ENCODE results near the gene TPP2.

Gene TPP2

GRCh38 chr13:102658660-102659059 is 61.9 kb downstream of the TPP2 start:
- no peak for DNase-seq

GRCh38 chr13:102659168-102659713 is 62.5 kb downstream of the TPP2 start:
- no peak for DNase-seq

GRCh38 chr13:102667023-102667422 is 70.2 kb downstream of the TPP2 start:
- DNase-seq: no peak

DNA sequence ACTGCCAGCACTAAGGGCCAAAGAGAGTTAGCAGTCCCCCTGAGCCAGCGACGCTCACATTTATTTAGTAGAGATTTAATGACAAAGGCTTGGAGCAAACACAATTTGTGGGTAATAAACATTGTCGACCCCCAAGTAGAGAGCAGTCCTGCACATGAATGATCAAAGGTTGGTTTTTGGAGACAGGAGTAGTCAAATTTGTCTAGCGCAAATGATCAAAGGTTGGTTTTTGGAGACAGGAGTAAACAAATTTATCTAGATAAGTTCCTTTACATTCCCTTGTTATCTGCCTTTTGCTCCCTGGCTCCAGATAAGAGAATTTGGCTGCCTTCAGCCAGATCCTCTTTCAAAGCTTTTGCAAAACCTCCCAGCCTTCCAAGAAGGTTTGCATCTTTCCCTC is 71.1 kb downstream of the TPP2 start:
- DNase-seq: no peak

DNA sequence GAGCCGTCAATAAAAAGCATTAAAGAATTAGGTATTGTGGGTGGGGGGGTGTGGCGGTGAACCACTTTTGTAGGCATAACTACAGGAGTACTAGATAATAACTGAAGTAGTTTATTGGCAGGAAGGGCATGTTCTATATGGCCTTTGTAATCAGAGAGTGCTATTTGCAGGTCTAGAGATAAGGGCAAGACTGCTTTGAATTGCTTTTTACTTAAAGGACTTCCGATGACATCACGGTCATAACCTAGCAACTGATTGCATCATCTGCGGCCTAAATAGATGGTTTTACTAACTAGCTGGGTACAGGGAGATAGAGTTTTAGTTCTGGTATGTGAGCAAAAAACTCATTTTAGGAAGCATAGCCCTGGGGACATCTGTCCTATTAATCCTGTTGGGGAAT is 73.3 kb downstream of the TPP2 start:
- DNase-seq: no peak

DNA sequence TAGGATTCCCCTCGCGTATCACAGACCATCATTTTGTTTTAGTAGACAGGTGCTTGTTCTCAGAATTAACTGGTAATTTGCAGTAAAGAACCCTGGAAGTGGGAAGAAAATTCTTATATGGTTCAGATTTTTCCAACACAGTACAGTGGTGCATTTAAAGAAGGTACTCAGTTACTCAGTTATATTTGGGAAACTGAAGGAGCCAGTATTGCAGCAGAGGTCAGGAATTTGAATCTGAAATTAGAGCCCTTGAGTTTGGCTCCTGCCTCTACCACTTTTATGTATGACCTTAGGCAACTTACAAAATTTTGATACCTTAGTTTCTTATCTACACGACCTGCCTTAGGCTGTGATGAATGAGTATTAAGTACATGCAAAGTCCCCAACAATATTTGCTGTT is 78.3 kb downstream of the TPP2 start:
- DNase-seq: no peak

DNA sequence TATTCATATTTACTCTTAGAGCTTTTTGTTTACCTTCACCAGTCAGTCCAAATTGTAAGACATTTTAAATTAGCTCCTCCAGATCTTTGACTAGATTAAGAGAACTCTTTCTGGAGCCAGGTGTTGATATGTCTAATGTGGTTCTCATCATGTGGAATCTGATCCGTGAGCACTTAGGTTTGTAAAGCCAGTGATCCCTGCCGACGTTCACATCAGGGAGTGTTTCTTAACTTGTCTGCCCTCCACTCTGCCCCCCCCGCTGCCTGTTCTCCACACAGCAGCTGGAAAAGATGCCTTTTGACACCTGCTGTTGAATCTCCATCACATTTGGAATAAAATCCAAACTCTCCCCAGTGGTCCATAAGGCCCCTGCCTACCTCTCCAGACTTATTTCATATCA is 80.3 kb downstream of the TPP2 start:
- no peak for DNase-seq

DNA sequence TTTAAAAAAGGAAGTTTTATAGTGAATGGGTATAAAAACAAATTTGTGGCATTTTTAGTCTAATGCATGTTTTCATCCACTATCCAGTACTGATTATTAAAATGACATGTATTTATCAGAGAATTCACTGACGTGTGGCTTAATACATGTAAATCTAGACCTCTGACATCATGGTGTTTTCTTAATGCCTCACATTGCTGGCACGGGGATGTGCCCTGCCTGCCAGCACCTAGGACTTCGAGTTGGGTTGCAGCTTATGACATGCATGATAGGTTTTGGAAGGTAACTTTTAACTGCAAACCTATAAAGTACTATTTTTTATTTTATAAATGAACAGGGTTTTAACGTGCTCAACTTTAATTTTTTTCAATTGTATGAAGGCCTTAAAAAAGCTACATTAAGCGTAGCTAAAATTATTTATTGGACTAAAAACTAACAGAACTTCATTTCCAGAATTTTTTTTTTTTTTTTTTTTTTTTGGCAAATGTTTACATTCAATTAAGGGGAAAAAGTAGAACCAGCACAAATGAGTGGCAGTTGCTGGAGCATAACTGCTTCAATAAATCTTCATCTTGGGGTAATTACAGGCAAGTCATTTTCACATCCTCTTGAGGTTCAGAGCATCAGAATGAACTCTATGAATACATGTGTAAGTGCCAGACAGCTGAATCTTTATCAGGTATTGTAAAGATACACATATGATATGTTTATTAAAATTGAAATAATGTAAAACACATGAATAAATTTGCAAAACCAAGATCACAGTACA is 81.7 kb downstream of the TPP2 start:
- DNase-seq: no peak

DNA sequence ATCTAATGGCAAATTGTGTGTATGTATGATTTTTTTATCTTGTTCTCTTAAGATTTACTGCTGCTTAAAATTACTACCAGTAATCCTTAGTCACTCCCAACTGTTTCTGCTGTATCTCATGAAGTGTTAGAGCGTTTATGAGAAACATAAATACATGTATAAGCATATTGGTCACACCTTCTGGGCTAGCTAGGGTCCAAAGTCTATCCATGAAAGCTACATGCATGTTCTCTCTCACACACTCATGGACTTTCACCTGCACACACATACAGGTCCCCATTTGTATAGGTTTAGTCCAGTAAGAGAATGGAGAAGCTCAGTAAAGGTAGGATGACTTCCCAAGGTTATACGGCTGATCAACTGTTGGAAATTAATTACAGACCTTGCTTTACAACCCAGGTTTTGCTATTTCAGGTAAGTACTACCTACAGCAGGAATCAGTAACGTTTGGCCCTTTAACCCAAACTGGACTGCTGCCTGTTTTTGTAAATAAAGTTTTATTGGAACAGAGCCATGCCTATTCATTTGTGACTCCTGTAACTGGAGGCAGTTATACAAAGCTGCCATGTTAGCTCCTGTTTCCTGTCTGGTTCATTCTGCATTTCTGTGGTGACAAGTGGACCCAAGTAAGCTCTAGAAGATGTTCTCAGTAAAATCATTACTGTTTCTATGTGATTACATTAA is 82.8 kb downstream of the TPP2 start:
- no peak for DNase-seq

DNA sequence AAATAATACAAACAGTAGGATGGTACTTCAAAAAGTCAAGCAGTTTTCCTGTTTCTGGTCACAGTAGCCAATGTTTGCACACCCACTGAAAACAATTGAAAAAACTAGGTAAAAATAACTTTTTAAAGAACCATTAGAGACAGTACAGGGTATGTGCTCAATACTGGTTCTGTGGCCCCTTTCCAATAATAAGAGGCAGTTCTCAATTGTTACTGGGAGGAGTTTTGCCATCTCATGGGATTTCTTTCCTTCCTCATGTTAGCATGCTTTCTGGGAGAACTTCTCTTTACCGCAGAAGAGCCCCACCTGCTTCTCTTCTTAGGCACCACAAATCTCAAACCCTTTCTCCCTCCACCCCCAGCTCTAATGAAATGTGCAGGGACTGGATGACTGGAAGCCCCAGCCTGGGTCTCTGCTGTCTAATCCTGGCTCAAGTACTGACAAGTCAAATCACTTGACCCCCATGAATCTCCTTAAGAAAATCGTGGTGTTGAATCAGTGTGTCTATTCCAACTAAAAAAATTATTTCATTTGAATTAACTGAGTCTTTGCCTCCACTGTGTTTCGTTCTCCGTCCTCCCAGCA is 83.4 kb downstream of the TPP2 start:
- no peak for DNase-seq

- DNase-seq: no peak
These were observed 84.3 kb downstream of the TPP2 start for GRCh38 chr13:102680842-102681740.

GRCh38 chr13:102682211-102682610 is 85.4 kb downstream of the TPP2 start:
- DNase-seq: no peak

- no peak for DNase-seq
These were observed 85.9 kb downstream of the TPP2 start for GRCh38 chr13:102682727-102683126.

- no peak for DNase-seq
These were observed 86.9 kb downstream of the TPP2 start for GRCh38 chr13:102683637-102684036.

DNA sequence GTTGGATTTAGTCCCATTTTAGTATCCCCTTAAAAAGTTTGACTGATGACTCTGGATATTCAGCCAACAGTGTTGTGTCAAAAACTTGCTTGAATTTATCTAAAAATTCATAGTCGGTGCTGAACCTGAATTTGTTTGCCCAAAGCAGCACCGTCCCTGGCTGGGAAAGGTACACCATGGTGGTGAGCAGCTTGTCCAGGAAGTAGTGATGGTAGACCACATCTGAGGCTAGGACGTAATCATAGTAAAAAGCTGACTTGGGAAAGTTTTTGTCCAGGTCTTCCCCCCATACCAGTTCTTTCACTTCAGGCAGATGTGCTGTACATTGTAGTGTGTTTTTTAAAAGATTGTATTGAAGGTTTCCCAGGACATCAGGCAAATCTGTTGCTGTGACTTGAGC is 89.2 kb downstream of the TPP2 start:
- no peak for DNase-seq

DNA sequence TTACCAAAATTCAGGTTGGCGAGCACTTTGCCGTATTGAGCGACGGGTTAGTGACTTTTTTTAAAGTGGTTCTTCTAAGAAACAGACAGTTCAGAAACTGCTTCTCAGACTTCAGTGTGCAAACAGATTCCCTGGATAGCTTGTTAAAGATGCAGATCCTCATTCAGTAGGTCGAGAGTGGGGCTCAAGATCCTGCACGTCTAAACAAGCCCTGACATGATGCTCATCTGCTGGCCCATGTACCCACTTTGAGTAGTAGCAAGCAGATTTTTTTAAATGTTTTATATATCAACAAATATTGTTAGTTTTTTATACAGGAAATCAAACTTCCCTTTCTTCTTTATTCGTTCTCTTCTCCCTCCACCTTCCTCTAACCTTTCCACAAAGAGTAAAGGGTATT is 90.7 kb downstream of the TPP2 start:
- no peak for DNase-seq

GRCh38 chr13:102688306-102688973 is 91.7 kb downstream of the TPP2 start:
- no peak for DNase-seq

- no peak for DNase-seq
These were observed 94.1 kb downstream of the TPP2 start for GRCh38 chr13:102690883-102691282.

DNA sequence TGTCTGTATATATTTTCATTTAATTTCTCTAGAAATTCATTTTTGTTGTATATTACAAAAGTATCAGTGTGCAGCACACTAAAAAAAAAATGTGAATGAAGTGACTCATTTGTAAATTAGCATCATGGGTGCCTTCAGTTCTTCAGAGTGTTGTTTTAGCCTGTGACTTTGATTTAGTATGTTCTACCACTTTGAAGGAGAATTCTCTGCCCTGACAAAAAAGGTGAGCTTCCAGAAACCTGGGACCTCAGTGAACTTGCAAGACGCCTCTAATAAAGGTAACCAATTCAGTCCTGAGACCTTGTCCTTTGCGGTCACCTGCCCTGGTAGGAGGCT is 95.7 kb downstream of the TPP2 start:
- DNase-seq: no peak

GRCh38 chr13:102693250-102693649 is 96.5 kb downstream of the TPP2 start:
- DNase-seq: no peak

DNA sequence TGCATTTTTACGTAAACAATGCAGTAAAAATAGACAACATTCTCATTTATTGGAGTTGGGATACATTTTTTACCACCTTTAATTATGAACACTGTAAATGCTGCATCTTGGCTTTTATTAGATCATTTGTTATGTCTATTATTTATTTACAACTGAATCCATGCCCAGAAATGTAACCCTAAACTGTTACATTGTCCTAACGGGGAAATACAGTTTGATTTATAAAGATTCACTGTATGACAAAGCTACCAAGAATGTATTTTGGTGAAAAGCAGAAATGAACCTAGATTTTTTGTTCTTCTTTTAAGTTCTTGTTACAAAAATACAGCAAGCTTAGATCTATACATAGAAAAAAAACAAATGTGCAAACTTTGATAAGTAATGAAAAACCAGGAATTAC is 97.0 kb downstream of the TPP2 start:
- no peak for DNase-seq

DNA sequence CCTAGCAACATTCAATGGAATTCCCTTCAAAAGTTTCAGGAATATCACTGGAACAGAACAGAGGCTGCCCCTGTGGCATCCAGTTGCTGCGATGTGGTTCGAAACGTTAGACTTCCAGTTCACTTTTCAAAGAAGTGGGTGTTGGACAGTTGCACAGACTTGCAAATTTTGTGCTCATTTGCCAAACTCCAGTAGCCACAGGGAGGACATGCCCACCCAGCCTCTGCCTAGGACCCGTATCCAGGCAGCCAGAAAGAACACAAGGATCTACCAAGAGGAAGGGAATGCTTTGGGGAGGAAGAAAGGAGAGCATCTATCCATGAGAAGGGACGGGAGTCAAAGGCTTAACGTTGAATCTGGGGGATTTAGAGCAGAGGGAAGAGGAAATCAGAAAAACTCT is 98.2 kb downstream of the TPP2 start, which contains the start of gene METTL21C:
METTL21C (minus strand) TSS at position 108 of the 400 bp plus-strand sequence. CDS start 546 bp downstream, outside the sequence.
- DNase-seq: no peak
